GM10847 (cell line): Measurements from ENCODE around the gene ZC3HAV1L.

Experiments used
- POLR2A ChIP-seq: IDR thresholded peaks from 2 replicates; pipeline ENCODE4 v1.6.1; 2011; ENCODE audit not compliant: insufficient read length; ENCODE audit errors: extremely low read depth

Gene ZC3HAV1L

DNA sequence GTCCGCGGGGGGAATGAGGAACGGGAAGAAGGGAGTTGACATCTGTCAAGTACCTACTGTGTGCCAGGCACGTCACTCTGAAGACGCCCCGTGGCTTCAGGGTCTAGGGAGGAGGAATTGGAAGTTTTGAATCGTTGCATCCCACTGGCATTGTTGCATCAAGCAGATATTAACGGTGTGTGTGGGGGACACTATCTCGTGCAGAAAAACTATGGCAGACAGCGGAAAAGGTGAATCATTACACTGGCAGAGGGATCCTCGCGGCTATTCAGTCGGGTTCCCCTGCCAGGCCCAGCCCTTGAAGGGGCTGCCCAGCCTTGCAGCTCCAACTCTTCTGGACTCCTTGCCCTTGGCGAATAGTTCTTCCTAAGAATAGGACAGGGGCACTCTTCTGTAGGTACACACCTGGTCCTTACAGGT lies 53.6 kb downstream of the ZC3HAV1L start:
- no peak for TF ChIP-seq POLR2A

DNA sequence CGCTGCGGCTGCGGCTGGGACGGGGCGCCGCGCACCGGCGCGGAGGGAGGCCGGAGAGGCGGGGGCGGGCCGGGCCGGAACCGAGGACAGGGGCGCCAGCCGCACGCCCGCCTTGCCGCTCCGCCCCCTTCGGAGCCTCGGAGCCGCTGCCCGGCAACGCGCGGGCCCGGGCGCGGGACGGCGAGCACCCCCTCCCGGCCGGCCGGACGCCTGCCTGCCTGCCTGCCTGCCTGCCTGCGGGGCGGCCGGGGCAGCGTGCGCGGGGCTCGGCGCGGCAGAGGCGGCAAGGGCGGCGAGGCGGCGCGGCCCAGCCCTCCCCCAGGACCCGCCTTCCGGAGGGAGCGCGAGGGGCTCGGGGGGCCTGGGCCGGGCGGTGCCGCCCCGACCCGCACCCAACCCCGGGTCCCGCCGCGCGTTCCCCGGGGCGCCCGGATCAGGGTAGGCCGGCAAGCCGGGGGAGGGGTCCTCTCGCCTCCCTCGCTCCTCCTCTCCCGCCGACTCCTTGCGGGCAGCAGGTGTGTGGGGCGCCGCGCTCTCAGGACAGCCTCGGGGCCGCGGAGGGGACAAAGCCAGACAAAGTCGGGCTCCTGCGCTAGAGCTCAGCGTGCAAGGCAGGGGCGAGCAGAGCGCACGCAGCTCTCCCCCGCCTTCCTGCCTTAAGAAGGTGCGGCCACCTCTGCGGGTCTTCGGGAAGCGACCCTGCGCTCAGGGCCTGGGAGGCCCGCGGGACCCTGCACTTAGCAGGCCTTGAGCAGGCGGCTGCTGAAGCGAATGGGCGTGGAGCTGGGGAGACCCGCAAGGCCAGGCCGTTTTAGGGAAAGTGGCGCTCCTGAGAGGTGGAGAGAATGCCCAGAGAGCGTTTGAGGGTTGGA lies 54.3 kb downstream of the ZC3HAV1L start, which contains the start of gene KIAA1549:
Gene KIAA1549, minus strand, starts transcription at position 58 of the 872 bp plus-strand sequence. CDS start 120 bp downstream, outside the sequence.
- TF ChIP-seq POLR2A, result no peak

DNA sequence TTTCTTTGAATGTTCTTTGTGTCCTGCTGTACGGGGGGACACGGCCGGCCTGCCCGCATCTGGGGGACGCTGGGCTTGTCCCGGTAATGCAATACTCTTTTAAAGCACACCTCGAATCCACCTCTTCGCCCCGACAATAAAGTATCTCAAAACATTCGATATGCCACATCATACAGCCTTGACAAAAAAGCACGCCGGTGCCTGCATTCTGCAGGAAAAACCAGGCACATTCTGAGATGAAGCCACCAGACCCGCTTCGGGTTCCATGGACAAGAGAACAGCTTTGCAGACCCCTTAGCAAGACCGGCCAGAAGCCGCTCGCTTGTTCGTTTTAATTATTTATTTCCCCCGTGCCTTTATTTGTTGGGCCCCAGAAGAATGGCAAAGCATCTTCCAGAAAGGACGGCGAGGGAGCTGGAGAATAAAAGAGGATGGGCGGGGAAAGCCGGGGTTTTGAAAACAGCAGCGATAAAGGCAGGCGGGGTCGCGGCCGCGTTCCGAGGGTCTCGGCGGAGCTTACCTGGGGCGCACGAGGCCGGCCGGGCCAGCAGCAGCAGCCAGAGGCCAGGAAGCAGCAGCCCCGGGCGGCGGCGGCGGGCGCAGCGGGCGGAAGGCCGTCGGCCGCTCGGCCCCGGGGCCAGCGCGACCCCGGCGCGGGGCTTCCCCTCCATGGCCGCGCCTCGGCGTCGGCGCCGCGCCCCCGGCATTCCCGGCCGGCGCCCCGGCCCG lies 55.1 kb downstream of the ZC3HAV1L start:
- TF ChIP-seq POLR2A, result no peak

DNA sequence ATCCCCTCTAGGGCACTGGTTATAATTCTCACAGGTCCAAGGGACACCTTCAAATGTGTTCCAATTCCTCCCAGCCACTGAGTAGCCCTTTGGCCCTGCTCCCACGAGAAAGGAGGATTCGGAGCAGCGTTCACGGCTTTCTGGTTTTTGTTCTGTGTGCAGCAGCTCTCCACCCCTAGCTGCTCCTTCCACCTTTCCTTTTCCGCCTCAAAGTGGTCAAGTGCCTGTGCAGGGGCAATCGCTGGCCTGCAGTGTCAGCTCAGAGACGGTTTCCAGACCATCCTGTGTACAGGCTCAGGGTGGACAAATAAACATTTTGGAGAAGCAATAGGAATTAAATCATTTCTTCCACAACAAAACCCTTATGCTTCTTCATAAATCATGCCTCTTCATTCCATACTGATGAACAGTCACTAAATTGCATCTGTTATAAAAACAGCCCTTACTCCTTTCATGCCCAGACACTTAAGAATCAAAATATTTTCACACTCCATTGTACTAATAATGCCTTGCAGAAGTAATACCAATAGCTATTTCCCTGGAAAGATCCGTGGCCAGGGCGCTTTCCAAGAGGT lies 55.8 kb downstream of the ZC3HAV1L start:
- TF ChIP-seq POLR2A, result no peak

DNA sequence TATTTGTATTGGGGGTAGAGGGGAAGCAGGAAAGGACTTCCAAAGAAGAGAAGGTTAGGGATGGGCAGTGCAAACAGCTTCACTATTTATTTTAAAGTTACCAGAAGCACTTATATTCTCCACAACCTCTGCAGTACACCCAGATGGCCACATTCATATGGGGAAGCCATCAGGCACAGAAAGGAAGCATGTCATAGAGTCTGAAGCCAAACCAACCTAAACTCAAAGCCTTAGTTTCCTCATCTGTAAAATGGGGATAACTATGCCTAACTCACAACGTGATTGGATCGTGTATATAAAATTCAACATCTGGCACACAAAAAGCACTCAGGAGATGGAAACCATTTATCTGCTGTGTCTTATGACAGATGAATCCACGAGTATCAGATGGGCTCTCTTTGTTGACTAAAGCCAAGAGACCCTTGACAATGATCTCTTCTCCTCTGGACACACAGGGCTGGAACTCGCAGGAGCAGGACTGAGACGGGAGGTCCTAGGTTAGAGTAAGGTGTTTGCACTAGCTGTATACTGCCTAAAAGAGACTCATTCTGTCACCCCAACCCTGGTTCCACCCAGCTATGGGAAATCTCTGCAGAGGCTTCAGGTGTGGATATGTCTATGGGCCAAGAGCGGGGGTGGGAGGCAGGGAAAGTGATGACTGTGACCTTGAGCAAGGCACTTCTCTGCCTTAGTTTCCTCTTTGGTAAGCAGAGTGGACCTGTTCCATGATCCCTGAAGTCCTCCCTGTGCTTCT lies 56.4 kb downstream of the ZC3HAV1L start:
- TF ChIP-seq POLR2A, result no peak

DNA sequence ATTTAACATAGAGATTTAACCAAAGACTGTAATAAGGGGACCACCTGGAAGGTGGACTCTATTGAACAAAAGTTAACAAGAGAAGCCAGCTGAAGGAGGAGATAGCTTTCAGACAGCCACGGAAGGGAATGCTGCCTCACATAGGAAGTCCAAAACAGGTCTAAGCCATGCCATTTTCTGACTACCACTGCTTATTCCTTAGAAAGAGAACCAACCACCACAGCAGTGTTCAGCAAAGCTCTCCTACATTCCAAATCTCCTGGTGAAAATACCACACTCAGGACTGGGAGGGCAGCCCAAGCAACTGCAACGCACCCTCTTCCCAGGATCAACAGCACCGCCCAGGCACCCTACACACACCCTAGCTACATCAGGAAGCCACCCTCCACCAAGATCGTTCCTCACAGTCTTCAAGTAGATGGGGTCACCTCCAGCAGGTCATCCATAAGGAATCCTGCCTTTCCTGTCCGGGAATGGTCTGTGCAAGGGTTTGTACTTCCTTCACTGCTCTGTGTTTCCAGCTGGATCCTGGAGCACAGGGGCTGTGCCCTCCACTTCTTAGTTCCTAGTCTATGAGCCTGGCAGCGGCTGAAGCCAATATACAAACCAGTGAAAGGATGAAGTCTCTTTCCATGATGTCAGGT lies 57.2 kb downstream of the ZC3HAV1L start:
- no peak for TF ChIP-seq POLR2A
